GM12801 (cell line): ENCODE measurements around the gene GCNT4.

ENCODE experiments used
- CTCF ChIP-seq: IDR thresholded peaks from one replicate; pipeline ENCODE4 v1.5.1; 2011; ENCODE audit warnings: control low read depth; ENCODE audit not compliant: insufficient read length; ENCODE audit errors: extremely low read depth

The GCNT4 gene

GRCh38 chr5:75052192-75053053, at the start of gene GCNT4:
Gene GCNT4 (minus strand): TSS chr5:75052558. CDS start chr5:75030037, 22,521 bp downstream.
- no peak for TF ChIP-seq CTCF

DNA sequence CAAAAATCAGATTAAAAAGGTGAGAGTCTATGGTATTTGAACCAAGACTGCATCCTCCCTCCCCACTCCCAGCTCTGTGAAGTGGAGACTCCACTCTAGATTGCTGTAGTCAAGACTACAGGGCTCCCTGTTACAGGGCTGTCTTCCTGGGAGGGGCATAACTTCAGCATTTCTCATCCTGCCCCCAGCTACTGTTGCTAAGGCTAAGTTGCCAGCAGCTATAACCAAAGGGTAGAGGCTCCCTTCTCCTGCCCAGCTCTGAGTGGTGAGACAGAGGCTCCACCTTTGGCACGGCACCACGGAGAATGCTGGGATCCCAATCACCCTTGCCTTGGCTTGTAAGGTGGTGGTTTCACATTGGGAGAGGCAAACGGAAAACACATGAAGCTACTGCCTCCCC, 39.2 kb upstream of the GCNT4 start:
- TF ChIP-seq CTCF: no peak

DNA sequence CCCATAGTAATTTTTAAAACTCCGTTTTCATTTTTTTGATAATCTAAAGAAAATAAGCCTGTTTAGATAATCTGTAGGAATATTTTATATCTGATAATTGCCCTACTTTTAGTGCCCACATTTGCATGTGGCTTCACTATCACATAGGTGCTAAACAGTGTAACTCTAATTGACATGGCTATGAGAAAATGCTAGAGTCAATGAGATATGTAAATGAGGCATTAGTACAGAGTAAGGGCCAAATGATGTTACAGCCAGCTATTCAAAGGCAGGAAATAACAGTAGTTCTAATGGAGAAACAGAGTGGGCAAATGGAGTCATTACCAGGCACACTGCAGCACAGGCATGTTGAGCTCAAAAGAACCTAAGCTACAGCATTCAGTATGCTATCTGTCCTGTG, 37.3 kb upstream of the GCNT4 start:
- no peak for TF ChIP-seq CTCF

DNA sequence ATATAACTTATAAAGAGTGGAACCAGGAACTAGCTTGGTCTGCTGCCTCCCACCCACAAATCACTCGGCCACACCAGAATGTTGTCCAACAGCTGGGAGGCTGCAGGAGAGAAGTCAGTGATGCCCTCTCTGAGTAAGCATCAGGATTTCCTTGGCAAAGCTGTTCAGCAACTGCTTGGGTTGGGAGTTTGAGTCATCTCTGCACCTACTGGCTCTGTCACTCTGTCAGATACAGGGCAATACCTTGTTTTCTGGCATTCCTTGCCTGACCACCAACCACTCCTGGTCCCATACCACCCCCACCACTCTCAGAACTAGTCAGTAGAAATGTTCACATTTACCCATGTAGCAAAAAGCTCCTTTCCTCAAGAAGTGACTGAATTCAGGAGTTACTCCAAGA, 36.8 kb upstream of the GCNT4 start:
- no peak for TF ChIP-seq CTCF

GRCh38 chr5:75088648-75089047, 36.3 kb upstream of the GCNT4 start:
- TF ChIP-seq CTCF: no peak

DNA sequence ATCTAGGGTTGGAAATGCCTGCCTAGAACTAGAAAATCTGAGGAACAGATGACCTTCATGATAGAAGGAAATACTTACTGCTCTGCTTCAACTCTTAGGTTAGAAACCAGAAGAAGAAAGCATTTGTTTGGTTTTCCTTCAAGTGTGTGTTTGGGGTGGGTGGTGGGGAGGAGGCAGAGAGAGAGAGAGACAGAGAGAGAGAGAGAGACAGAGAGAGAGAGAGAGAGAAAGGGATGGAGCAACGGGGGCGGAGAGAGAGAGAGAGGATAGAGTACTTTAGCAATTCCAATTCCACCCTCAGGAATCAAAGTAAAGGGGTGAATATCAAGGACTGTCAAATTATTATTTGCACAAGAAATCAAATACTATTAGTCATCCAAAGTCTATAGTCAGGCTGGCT, 29.2 kb upstream of the GCNT4 start:
- no peak for TF ChIP-seq CTCF

GRCh38 chr5:75078027-75078426, 25.7 kb upstream of the GCNT4 start:
- TF ChIP-seq CTCF: no peak
